HepG2 (cell line): ENCODE data around the gene SYNE1. TPM values are rescaled to one million over a fixed set of nuclear protein-coding genes. Genes with fewer than 3 reads are reported as not detected.

Source experiments
- ATAC-seq: fragments of 200-7000 bp; cut with Tn5 transposase; 3 replicates; pipeline ENCODE4 v1.9.1; 2020; ENCODE audit warnings: mild to moderate bottlenecking, moderate library complexity
- BruUV-seq: library from RNA; stranded (reverse); fragments of 400-500 nt; replicated peaks from 2 replicates; lab custom pipeline; 2021; lab: Mats Ljungman, UMichigan
- CTCF ChIA-PET: fragments of 300-600 bp; formaldehyde crosslinking; extraction: SDS; loops from one replicate; lab custom pipeline; 2021; ENCODE audit warnings: low total read pairs, inconsistent platforms, low intra/inter-chr PET ratio; lab: Yijun Ruan, JAX
- POLR2A ChIA-PET: fragments of 350-600 bp; sonication (Branson Sonifier 250); formaldehyde crosslinking; loops from one replicate; lab custom pipeline; 2020; ENCODE audit warnings: antibody characterized with exemption, inconsistent platforms; lab: Yijun Ruan, JAX
- DNase-seq: peaks from one replicate; pipeline ENCODE4 v3.0.0-alpha.2; 2015; ENCODE audit warnings: low spot score
- FAIRE-seq: peaks from 3 replicates; lab custom pipeline; 2011; peaks lifted over from hg19 to GRCh38; lab: Jason Lieb, UNC
- H2AFZ ChIP-seq: one replicate; pipeline ENCODE4 v1.6.1; 2011; ENCODE audit warnings: low read length, inconsistent platforms
- H3K27ac ChIP-seq: fragments of 300-600 bp; 3 replicates; pipeline ENCODE4 v1.8.0; 2011; ENCODE audit warnings: mixed run types, mild to moderate bottlenecking, mixed read lengths, low read length, inconsistent platforms; ENCODE audit not compliant: insufficient read depth; ENCODE audit errors: extremely low read length
- H3K27me3 ChIP-seq, 2 experiments: fragments of 200-600 bp in 1 of 2; 2 replicates in 1 of 2; 3 replicates in 1 of 2; pipeline versions ENCODE4 v1.6.0 to v1.8.0; 2011; ENCODE audit warnings: low read length in 2 of 2, mild to moderate bottlenecking in 2 of 2, moderate library complexity in 2 of 2, inconsistent platforms in 1 of 2; ENCODE audit not compliant: insufficient read depth in 2 of 2, control insufficient read depth in 1 of 2
- H3K36me3 ChIP-seq, 2 experiments: fragments of 200-600 bp in 1 of 2; replicated peaks in 1 of 2; 2 replicates in 1 of 2; 3 replicates in 1 of 2; pipeline versions ENCODE4 v1.5.1 to v1.8.0; 2011; ENCODE audit warnings: low read length in 2 of 2, inconsistent platforms in 1 of 2; ENCODE audit not compliant: insufficient read depth in 2 of 2, control insufficient read depth in 1 of 2
- H3K4me1 ChIP-seq: 2 replicates; pipeline ENCODE4 v1.5.1; 2012; ENCODE audit warnings: low read length, inconsistent platforms; ENCODE audit not compliant: insufficient read depth
- H3K4me2 ChIP-seq: 2 replicates; pipeline ENCODE4 v1.6.0; 2011; ENCODE audit warnings: low read depth, low read length, inconsistent platforms
- H3K4me3 ChIP-seq, 3 experiments: fragments of 200-600 bp in 1 of 3; sonication (generic), shearing (Covaris generic) in 1 of 3; replicated peaks in 1 of 3; 2 replicates each; pipeline ENCODE4 v1.5.1; 2011 to 2016; ENCODE audit warnings: low read length in 3 of 3, inconsistent platforms in 2 of 3, low read depth in 2 of 3, mild to moderate bottlenecking in 2 of 3, control low read depth in 1 of 3, mixed read lengths in 1 of 3; ENCODE audit not compliant: insufficient read depth in 1 of 3
- H3K79me2 ChIP-seq: one replicate; pipeline ENCODE4 v1.6.1; 2011; ENCODE audit warnings: low read length, inconsistent platforms; ENCODE audit not compliant: insufficient read depth
- H3K9ac ChIP-seq: 2 replicates; pipeline ENCODE4 v1.6.0; 2011; ENCODE audit warnings: mild to moderate bottlenecking, low read depth, low read length, inconsistent platforms; ENCODE audit not compliant: insufficient read depth
- H3K9me3 ChIP-seq: 2 replicates; pipeline ENCODE4 v1.5.1; 2012; ENCODE audit warnings: mild to moderate bottlenecking, low read length
- H4K20me1 ChIP-seq: 2 replicates; pipeline ENCODE4 v1.6.0; 2011; ENCODE audit warnings: inconsistent platforms, mild to moderate bottlenecking, low read length, moderate library complexity; ENCODE audit not compliant: insufficient read depth
- AFF4 ChIP-seq: sonication (generic); formaldehyde crosslinking; IDR thresholded peaks from 2 replicates; pipeline ENCODE4 v1.4.0; 2020; ENCODE audit warnings: missing genetic modification reagents
- JUNB ChIP-seq: sonication (generic); formaldehyde crosslinking; IDR thresholded peaks from 2 replicates; pipeline ENCODE4 v1.8.0; 2022; ENCODE audit warnings: missing genetic modification reagents, mild to moderate bottlenecking, borderline replicate concordance
- MTERF4 ChIP-seq: sonication (generic); formaldehyde crosslinking; IDR thresholded peaks from 2 replicates; pipeline ENCODE4 v1.8.0; 2023; ENCODE audit warnings: mild to moderate bottlenecking, missing genetic modification reagents
- STAT6 ChIP-seq: sonication (generic); formaldehyde crosslinking; IDR thresholded peaks from 2 replicates; pipeline ENCODE4 v1.4.0; 2020; ENCODE audit warnings: missing genetic modification reagents, mild to moderate bottlenecking, borderline replicate concordance
- ZFP41 ChIP-seq: sonication (generic); formaldehyde crosslinking; IDR thresholded peaks from 2 replicates; pipeline ENCODE4 v1.4.0; 2020; ENCODE audit warnings: mild to moderate bottlenecking, missing genetic modification reagents, borderline replicate concordance
- ZNF280D ChIP-seq: sonication (generic); formaldehyde crosslinking; IDR thresholded peaks from 2 replicates; pipeline ENCODE4 v1.5.1; 2020; ENCODE audit warnings: mild to moderate bottlenecking, missing genetic modification reagents
- ZNF614 ChIP-seq: IDR thresholded peaks from 2 replicates; pipeline ENCODE4 v1.6.1; 2018; ENCODE audit warnings: missing biosample characterization, missing genetic modification reagents, inconsistent platforms, borderline replicate concordance
- ZNF775 ChIP-seq: sonication (generic); formaldehyde crosslinking; IDR thresholded peaks from 2 replicates; pipeline ENCODE4 v1.4.0; 2020; ENCODE audit warnings: missing genetic modification reagents, mild to moderate bottlenecking, moderate library complexity, borderline replicate concordance
- WGBS: methylation state at CpG from one replicate; pipeline ENCODE4 v1.1.6; 2017; ENCODE audit warnings: low lambda C conversion rate; 5-methylcytosine and 5-hydroxymethylcytosine counted together
- in situ Hi-C: cut with HindIII; loops from 2 replicates; pipeline ENCODE4 v1.10.0; 2017; ENCODE audit warnings: low pct_unique_long_range_greater_than_20kb; ENCODE audit not compliant: extremely low pct_ligation_motif_present
- intact Hi-C: fragments of 100-400 bp; cut with micrococcal nuclease; formaldehyde crosslinking; loops from one replicate; pipeline ENCODE4 v1.10.0; 2022; ENCODE audit not compliant: unreplicated experiment
- polyA plus RNA-seq, 8 experiments: library from polyadenylated mRNA; depleted of rRNA in 3 of 8; stranded (reverse) in 7 of 8; unstranded in 1 of 8; fragments of >200 nt; fragmentation: Illumina TruSeq in 4 of 8; extraction: Trizol in 4 of 8; gene quantifications; 2 replicates each; pipeline versions ENCODE4 v1.2.1 to v1.2.3, GENCODE V29; 2011 to 2016; ENCODE audit warnings: low read depth in 4 of 8, missing spikeins in 1 of 8, mixed read lengths in 1 of 8; ENCODE audit not compliant: insufficient read depth in 1 of 8
- total RNA-seq, 5 experiments: library from RNA; depleted of rRNA; stranded (reverse); fragments of >200 nt; fragmentation: Illumina TruSeq; extraction: Trizol; gene quantifications; 2 replicates each; pipeline ENCODE4 v1.2.3, GENCODE V29; 2016; ENCODE audit warnings: low read depth in 1 of 5

The SYNE1 gene
- total and polyA plus RNA-seq, 2 of the 13 experiments (the other 11 are each of a cell fraction or from before 2014, with no cell fraction given) = 5.5 to 15.9 TPM

- TF ChIP-seq AFF4 (CRISPR knock-in tag) (no peak), STAT6 (no peak), MTERF4 (CRISPR knock-in tag) (no peak)
Measured at GRCh38 chr6:152099446-152100182, 537.5 kb downstream of the SYNE1 start (continued).

GRCh38 chr6:152098683-152099082 lies 538.5 kb downstream of the SYNE1 start:
- Histone ChIP-seq H3K79me2 (no peaks in the 10 kb centered on the region), H3K9me3 (no peaks in the 10 kb centered on the region), H2AFZ (no peak overlapping the region), H3K4me1 (no peaks in the 10 kb centered on the region), H3K9ac (no peak overlapping the region), H3K4me3 (no peak overlapping the region), H3K4me2 (no peak overlapping the region), H3K27me3 (peaks cover 1 to 23% of the 10 kb centered on the region in 2 experiments; a peak in 4 of 5 replicates), H3K36me3 (no peaks in the 10 kb centered on the region), H4K20me1 (no peaks in the 10 kb centered on the region), H3K27ac (no peak overlapping the region)
- BruUV-seq = no TSS peak
- DNase-seq (no peak), FAIRE-seq (no peak), ATAC-seq (no peak)
- CTCF ChIA-PET = no interaction called here
- intact Hi-C loops (no loop called here), in situ Hi-C loops (no loop called here)
- POLR2A ChIA-PET = no interaction called here
- 50% methylated on average over 14 of the region's 14 CpGs for WGBS
- TF ChIP-seq ZFP41 (CRISPR knock-in tag) (no peak), ZNF280D (CRISPR knock-in tag) (no peak), JUNB (no peak), ZNF775 (CRISPR knock-in tag) (no peak), ZNF614 (CRISPR knock-in tag) (no peak)
